GM12801 (cell line): ENCODE data around the gene BICC1.

ENCODE experiments used
- TF ChIP-seq, protein P1 (sequence below): IDR thresholded peaks from one replicate; pipeline ENCODE4 v1.5.1; 2011; ENCODE audit warnings: control low read depth; ENCODE audit not compliant: insufficient read length; ENCODE audit errors: extremely low read depth

Gene BICC1

DNA sequence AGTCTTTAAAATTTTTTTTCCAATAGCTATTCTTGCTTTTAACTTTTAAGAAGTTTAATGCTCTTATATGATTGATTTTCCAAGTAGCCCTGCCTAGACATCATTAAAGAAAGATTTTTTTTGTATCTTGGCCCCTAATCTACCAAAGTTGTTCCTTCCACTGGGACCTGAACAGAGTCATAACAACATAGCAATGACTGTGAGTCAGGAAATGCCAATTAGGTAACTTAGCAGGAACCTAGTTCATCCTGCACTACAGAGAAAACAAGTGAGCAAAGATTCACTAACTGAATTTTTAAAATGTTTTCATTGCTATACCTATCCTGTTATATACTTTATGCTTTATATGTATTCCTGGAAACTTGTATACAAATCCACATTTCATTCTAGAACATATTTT, 284.7 kb downstream of the BICC1 start:
- TF ChIP-seq, protein P1, sequence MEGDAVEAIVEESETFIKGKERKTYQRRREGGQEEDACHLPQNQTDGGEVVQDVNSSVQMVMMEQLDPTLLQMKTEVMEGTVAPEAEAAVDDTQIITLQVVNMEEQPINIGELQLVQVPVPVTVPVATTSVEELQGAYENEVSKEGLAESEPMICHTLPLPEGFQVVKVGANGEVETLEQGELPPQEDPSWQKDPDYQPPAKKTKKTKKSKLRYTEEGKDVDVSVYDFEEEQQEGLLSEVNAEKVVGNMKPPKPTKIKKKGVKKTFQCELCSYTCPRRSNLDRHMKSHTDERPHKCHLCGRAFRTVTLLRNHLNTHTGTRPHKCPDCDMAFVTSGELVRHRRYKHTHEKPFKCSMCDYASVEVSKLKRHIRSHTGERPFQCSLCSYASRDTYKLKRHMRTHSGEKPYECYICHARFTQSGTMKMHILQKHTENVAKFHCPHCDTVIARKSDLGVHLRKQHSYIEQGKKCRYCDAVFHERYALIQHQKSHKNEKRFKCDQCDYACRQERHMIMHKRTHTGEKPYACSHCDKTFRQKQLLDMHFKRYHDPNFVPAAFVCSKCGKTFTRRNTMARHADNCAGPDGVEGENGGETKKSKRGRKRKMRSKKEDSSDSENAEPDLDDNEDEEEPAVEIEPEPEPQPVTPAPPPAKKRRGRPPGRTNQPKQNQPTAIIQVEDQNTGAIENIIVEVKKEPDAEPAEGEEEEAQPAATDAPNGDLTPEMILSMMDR, result no peak

DNA sequence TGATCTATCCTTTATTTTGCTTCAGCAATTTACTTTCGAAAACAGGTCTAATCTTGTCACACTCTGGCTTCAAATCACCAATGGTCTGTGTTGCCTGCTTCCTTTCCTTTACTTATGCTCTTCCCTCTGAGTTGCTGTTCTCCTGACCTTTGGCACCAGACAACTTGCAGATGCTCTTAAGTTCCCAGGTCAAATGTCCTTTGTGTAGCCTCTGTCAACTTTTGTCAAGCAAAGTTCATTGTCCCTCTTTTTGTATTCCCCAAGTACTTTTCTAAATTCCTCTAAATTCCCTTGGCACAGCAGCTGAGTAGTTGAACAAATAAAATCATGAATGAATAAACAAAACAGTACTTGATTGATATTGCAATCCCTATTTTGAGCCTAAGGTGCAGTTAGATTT, 289.4 kb downstream of the BICC1 start:
- TF ChIP-seq, protein P1, result no peak

DNA sequence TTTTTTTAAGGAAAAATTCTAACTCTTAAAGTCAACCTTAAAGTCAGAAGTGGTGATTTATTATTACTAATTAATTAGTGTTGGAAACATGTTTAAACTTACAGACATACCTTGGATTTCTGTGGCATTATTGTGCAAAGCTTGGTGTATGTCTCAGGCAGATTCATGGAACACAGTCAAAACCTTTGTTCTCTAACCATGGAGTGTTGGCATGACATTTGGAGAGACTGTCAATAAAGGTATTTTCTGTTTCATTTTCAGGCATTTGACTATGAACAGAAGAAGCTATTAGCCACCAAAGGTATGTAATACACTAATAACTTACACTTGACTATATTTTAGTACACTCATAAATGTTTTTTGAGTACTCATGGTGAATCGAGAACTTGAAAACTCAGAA, 293.7 kb downstream of the BICC1 start:
- TF ChIP-seq, protein P1, result no peak

DNA sequence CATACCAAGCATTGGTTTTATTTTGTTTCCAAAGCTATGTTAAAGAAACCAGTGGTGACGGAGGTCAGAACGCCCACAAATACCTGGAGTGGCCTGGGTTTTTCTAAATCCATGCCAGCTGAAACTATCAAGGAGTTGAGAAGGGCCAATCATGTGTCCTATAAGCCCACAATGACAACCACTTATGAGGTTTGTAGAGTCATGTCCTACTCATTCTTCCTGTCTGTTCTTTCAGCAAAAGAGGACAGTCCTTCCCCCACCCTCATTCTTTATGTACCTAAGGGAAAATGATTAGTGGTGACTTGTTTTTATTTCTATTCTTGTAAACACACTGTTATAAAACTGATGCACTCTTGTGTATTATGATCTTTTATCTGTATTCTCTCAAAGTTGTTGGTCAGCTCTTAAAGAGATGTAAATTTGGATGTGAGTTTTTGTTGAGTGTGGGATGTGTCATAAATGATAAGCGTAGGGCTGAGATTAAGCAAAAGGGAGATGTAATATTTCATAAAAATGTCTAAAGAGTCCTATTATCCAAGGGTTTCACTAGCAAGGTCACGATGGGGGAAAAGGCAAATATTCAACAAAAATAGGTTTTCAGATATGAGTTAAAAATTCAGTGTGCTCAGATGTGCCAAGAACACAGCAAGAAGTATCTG, 294.4 kb downstream of the BICC1 start:
- TF ChIP-seq, protein P1, result no peak

DNA sequence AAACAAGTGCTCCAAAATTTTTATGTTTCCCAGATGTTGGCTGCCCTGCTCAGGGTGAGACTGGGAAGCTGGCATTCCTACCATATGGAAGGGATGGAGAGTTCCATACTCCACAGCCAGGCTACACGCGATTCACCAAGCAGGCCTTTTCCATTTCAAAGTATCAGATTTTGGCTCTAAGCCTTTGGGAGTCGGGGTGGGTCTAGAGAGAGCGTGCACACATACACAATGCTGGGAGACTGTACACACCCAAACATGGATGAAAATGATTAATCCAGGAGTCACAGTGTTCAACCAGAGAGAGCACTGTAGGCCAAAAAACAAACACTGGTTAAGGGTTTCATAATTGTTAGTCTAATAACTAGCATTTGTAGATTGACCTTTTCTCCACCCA, 295.0 kb downstream of the BICC1 start:
- TF ChIP-seq, protein P1, result no peak

DNA sequence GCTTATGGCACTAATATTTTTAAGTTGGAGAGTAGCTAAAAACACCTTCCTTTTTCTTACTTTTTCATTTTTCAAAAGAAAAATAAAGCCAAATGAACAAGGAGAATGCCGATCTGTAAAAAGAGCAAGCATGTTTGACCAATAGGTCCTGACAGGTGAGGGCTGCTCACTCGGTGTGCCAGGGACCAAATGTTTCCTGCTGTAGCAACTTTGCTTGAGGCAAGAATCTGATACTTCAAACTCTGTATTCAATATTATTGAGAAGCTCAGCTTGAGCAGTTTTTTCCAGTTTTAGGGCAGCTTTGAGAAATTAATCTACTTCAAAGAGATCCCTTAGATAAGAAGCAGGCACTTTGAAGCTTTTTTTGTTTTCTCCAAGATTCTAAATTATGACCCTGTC, 298.1 kb downstream of the BICC1 start:
- TF ChIP-seq, protein P1, result no peak

DNA sequence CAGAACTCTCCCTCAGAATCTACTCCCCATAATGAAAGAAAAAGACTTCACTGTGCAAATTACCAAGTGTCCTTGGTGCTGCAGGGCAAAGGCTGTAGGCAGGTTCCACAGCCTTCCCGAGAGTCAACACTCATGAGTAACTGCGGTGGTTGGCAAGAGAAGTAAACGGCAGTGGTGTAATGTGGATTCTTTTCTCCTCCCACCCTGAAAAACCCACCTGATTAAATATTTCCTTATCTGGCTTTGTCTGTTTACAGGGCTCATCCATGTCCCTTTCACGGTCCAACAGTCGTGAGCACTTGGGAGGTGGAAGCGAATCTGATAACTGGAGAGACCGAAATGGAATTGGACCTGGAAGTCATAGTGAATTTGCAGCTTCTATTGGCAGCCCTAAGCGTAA, 300.9 kb downstream of the BICC1 start:
- TF ChIP-seq, protein P1, result no peak
